ENCODE data around the gene FAM174C.
A peak's percentile ranks its signal among the peaks of the same experiment; 100 is the strongest.

FAM174C gene

GRCh38 chr19:1262623-1263123 is 12.7 kb upstream of the FAM174C start:
- H3K4me3 ChIP-seq (ENCODE audit: low read depth, low read length), result no peak overlapping the region
- in situ Hi-C loops (cut with HindIII; ENCODE audit: low sequenced_read_pairs), result no loop called here
- TF ChIP-seq, protein P1, sequence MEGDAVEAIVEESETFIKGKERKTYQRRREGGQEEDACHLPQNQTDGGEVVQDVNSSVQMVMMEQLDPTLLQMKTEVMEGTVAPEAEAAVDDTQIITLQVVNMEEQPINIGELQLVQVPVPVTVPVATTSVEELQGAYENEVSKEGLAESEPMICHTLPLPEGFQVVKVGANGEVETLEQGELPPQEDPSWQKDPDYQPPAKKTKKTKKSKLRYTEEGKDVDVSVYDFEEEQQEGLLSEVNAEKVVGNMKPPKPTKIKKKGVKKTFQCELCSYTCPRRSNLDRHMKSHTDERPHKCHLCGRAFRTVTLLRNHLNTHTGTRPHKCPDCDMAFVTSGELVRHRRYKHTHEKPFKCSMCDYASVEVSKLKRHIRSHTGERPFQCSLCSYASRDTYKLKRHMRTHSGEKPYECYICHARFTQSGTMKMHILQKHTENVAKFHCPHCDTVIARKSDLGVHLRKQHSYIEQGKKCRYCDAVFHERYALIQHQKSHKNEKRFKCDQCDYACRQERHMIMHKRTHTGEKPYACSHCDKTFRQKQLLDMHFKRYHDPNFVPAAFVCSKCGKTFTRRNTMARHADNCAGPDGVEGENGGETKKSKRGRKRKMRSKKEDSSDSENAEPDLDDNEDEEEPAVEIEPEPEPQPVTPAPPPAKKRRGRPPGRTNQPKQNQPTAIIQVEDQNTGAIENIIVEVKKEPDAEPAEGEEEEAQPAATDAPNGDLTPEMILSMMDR (IDR thresholded peaks at IDR 0.05; ENCODE audit: low read depth, low read length), result no peak
- DNase-seq (ENCODE audit: low read depth, low spot score), result no peak

GRCh38 chr19:1263188-1263587 is 12.1 kb upstream of the FAM174C start:
- in situ Hi-C loops (cut with HindIII; ENCODE audit: low sequenced_read_pairs), result no loop called here
- DNase-seq (ENCODE audit: low read depth, low spot score), result no peak
- H3K4me3 ChIP-seq (ENCODE audit: low read depth, low read length), result no peak overlapping the region
- TF ChIP-seq, protein P1 (IDR thresholded peaks at IDR 0.05; ENCODE audit: low read depth, low read length), result no peak

DNA sequence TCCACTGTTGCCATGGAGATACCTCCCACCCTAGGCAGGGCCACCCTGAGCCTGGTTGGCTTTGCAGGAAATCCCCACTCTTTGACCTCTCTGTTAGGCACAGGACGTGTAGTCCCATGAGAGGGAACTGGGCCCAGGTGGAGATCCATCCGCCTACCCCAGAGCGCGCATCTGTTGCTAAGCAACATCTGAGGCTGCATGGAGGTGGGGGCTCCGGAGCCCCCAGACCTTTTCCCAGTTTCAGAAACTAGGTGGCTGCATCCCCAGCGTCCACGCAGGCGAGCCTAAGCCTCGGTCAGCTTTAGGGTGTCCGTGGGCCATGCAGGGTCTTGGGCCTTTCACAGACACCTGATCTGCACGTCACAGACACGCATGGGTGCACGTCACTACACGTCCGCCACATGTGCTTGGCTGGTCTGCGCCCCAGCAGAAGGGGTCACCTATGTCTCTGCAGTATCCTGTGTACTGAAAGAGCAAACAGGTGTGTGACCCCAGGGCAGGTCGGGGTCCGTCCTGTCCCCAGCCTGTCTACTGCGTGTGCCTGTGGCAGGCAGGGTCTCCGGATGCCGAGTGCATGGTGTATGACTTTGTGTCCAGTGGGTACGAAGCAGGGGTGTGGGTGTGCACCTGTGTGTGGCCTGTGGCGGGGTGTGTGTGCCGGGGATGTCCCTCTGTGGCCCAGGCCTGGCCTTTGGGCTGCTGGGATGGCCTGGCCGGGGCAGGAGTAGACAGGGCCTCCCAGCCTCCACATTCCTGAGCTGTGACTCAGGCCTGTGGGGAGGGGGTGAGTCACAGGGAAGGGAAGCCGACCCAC is 10.3 kb upstream of the FAM174C start:
- peak; percentile 84 for DNase-seq (ENCODE audit: low read depth, low spot score)
- in situ Hi-C loops (cut with HindIII; ENCODE audit: low sequenced_read_pairs), result no loop called here
- TF ChIP-seq, protein P1 (IDR thresholded peaks at IDR 0.05; ENCODE audit: low read depth, low read length), result no peak
- H3K4me3 ChIP-seq (ENCODE audit: low read depth, low read length), result no peak overlapping the region

GRCh38 chr19:1265615-1266128 is 9.7 kb upstream of the FAM174C start:
- in situ Hi-C loops (cut with HindIII; ENCODE audit: low sequenced_read_pairs), result no loop called here
- peak; percentile 62 for DNase-seq (ENCODE audit: low read depth, low spot score)
- TF ChIP-seq, protein P1 (IDR thresholded peaks at IDR 0.05; ENCODE audit: low read depth, low read length), result no peak
- peak overlapping the region; percentile 37 for H3K4me3 ChIP-seq (ENCODE audit: low read depth, low read length)

- in situ Hi-C loops (cut with HindIII; ENCODE audit: low sequenced_read_pairs), result no loop called here
- DNase-seq (ENCODE audit: low read depth, low spot score), result peak; percentile 86
- peak overlapping the region; percentile 37 for H3K4me3 ChIP-seq (ENCODE audit: low read depth, low read length)
- TF ChIP-seq, protein P1 (IDR thresholded peaks at IDR 0.05; ENCODE audit: low read depth, low read length), result no peak
Observed at GRCh38 chr19:1266129-1266915, 9.0 kb upstream of the FAM174C start.

DNA sequence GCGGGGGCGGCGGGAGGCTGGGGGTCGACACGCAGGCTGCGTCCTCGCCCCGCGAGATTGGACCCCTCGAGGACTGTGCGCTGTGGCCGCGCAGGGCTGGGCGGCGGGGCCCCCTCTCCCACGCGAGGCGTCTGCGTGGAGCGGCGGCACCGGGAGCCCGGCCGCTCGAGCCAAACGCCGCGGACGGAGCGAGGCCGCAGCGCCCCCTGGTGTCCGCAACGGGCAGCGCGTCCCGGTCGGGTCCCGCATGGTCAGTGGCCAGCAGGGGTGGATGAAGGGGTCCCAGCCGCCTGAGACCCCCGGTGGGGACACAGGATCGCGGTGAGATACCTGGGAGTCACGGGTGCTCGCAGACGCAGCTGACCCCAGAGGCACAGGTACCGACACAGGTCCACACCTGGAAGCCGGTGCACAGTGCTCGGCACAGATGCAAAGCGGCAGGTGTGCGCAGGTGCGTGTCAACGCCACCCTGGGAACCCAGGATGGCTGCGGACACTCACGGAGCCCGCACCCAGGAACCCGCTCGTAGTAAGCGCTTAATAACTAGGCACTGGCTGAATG is 8.3 kb upstream of the FAM174C start:
- in situ Hi-C loops (cut with HindIII; ENCODE audit: low sequenced_read_pairs), result no loop called here
- peak overlapping the region; percentile 37 for H3K4me3 ChIP-seq (ENCODE audit: low read depth, low read length)
- DNase-seq (ENCODE audit: low read depth, low spot score), result peak; percentile 42
- TF ChIP-seq, protein P1 (IDR thresholded peaks at IDR 0.05; ENCODE audit: low read depth, low read length), result peak; percentile 83
